Activated CD4-positive, alpha-beta T cell treated with anti-CD3 and anti-CD28 coated beads, Interleukin-2, amount 50 U/mL, for 48 hours (primary cell): Measurements from ENCODE around the gene AXIN2.

Source experiments
- DNase-seq, 2 experiments: peaks; one replicate each; pipeline ENCODE4 v3.0.0-alpha.2; 2020

The AXIN2 gene

DNA sequence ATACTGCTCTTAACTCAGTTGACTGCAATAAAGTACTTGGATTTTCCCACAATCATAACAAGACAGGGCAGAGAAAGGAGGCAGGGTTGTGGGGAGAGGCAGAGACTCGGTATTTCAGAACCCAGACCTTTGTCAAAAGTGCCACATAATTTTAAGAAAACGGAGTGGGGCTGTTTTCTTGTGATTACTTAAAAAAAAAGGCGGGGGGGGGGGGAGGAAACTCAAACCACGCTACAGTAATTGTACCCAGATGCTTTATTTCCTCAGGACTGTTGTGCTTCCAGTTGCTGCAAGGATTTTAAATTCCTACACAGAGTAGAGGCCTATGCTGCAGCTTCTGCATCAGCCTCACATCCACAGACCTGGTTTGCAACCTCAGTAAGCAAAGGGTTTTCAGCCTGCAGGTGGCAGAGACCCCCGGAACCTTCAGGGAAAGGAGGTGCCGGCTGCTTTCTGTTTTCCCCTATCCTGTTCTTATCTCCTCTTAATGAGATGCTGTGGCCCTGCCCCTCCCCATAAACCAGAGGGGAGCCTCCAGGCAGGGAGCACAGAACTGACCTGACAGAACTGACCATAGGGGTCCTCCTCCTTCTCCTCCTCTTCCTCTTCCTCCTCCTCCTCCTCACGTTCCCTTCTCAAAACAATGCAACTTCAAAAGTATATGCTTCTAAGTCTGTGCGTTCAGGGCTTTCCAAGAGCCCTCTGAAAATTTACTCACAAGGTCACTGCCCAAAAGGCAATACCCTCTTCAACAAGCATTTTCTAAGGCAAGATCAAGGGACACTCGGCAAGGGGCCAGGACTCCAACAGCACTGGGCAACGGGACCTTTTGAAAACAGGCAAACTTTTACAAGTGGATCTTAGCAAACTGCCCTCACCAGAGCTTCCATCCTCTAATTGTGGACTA is 7.5 kb downstream of the AXIN2 start:
- DNase-seq, result peak in 1 of 2 experiments; percentile 24

DNA sequence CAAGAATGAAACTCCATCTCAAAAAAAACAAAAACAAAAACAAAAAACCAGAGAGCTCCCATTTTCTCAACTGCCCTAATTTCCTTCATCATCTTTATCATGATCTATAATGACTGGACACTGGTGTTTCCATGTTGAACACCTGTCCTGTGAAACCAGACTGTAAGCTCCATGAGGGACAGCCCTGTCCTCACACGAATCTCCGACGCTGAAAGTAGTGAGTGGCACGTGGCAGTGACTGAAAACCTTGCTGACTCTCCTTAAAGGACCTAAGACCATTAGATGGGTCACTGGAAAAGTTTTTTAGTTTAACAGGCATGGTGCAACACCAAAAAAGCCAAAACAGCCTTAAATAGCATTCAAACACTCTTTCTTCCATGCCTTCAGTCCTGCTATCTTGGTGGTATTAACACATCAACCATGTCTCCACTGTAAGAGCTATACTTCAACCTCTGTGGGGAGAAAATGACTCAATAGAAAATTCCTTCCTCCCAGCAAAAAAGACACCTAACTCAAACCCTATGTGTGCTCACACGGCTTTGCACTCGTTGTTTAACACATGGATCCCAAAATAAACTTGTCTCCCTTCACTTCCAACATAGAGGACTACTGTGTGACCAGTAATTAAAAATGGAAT is 8.3 kb downstream of the AXIN2 start:
- no peak for DNase-seq

DNA sequence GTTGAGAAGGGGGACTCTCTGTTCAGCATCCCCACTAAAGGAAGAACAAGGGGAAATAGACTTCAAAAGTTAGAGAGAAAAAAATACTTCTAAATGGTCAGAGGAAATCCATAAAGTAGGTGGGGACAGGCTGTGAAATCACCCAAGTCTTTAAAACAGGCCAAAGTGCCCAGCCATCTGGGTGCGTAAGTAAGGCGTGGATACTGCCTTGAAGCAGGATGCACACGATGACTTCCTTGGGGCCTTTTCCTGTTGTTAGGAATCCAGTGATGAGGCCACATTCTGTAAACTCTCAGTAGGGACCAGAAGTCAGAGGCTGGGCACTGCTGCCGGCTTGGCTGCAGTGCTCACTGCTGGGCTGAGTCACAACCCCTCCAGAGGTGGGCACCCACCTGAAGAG is 9.2 kb downstream of the AXIN2 start:
- no peak for DNase-seq

DNA sequence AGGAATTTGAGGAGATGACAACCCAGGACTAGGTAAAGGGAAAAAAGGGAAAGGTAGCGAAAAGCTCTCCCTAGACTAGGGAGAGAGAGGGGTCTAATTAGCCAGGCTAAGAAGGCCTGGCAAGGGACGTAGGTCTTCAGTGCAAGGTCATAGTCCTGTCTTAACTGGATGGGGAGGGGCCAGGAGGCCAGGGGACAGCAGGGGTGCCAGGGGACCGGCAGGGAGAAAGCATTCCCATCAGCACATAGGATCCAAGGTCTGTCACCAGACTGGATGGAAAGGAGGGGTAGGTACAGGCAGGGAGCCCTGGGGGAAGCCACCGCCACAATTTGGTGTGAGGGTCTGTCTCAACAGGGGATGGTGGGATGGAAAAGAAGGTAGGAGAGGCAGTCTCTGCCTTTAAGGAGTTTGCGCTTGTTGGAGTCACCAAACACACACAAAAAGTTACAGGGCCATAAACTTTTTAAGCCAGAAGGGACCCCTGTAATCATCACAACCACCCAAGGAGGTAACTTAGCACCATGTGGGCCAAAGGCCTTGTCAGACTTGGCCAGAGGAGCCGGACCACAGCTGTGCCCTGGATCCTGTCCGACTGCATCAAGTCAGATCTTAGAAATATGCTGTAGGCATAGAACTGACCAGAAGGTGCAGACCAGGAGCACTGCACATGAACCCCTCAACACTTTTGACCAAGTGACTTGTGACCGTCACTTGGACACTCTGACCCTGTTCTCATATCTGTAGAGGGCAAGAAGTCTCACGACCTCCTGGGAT is 10.0 kb downstream of the AXIN2 start:
- no peak for DNase-seq

DNA sequence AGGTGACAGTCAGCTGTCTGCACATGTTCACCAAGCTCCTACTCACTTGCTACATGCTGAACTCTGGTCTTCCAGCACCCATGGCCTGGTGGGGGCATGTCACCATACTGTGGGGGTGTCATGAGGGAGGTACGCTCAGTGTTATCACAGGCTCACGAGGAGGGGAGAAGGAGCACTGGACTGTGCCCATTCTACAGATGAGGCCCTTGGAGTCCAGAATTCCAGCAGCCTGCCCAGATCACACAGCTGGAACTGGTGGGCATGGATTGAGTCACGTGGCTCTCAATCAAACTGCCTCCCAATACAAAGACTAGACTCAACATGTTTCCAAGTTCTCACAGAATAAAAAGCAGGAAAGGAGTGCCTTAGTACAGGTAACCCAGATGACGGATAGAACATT is 10.7 kb downstream of the AXIN2 start:
- no peak for DNase-seq

DNA sequence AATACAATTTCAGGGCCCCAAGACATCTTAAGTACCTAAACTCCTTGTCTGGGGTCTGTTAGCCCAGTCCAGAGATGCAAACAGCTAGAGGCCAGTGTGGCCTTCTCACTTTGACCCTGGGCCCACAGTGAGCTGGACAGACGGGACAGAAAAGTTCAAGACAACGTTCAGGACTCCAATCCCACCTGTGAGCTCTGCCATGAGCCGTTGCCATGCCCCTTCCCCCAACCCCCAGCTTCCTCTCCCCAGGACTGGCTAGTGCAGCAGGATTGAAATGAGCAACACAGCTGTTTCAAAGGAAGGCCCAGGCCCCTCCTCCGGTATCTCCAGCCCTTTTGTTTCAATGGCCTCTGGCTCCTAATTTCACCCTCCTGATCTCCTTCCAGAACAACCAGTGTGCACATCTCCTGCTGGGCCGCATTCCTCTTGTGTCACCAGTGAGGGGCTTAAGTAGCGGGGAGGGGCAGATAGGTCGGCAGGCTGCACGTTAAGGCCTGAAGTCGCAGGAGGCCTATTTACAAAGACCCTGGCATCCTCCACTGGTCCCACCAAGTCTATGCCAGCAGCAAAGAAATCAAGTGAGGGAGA is 11.3 kb downstream of the AXIN2 start:
- no peak for DNase-seq

DNA sequence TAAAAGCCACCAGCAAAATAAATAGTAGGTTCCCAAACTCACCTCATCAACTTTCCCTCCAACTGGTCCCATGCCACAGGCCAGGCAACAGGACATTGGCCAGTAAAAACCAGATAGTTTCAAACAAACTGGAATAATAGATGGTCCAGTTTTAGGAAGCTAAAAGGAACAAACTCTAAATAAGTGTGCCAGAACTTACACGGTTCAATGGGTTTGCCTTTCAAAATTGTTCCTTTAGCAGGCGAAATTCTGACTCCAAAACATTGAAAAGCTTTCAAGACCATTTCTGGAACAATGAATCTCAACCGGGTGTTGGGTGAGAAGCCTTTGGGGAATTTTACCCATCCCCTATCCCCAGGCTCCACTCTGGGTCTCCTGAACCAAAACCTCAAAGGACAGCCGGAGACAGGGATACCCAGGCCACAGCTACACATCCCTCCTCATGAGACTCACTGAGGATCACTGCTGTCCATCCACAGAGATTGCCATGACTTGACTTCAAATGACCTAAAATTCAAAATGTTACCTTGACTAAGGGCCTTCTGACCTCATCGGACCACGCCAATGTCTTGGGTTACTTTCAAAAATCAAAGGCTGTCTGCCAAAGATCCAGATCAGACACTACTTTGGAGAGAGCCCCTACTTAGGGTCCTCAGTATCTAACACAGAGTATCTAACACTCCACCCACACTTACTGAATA is 13.0 kb downstream of the AXIN2 start:
- no peak for DNase-seq

DNA sequence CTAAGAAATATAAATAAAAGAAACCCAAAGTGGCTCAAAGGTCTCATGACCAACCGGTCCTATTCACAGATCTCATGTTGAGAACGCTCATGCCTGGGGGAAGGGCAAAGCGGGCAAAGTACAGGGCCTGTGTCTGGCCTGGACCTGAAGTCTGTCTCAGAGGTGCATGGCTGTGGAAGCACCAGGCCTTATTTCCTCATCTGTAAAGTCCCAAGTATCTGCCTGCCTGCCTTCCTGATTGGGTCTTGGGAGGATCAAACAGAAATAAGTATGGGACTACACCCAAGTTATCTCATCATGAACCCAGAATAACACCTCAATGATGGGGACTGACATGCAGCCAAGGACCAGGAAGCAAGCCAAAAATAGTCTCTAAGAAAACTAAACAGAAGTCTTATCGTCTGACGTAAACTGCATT is 14.2 kb downstream of the AXIN2 start:
- DNase-seq, result no peak

DNA sequence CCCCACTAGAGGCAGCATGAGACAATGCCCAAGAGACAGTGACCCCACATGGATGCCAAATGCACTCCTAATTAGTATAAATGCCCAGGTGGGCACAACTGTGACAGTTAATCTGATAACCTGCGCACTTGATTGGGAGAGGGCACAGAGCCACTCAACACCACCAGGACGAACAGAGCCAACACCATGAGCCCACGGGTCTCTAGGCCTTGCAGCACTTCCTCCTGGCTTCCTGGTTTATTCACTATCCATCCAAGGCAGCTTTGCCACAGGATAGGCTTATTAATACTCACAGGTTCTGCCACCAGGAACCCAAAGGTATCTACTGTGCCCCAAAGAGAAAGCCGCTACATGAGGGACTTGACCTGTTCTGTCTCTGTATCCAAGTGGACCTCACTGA is 14.9 kb downstream of the AXIN2 start:
- DNase-seq, result no peak

DNA sequence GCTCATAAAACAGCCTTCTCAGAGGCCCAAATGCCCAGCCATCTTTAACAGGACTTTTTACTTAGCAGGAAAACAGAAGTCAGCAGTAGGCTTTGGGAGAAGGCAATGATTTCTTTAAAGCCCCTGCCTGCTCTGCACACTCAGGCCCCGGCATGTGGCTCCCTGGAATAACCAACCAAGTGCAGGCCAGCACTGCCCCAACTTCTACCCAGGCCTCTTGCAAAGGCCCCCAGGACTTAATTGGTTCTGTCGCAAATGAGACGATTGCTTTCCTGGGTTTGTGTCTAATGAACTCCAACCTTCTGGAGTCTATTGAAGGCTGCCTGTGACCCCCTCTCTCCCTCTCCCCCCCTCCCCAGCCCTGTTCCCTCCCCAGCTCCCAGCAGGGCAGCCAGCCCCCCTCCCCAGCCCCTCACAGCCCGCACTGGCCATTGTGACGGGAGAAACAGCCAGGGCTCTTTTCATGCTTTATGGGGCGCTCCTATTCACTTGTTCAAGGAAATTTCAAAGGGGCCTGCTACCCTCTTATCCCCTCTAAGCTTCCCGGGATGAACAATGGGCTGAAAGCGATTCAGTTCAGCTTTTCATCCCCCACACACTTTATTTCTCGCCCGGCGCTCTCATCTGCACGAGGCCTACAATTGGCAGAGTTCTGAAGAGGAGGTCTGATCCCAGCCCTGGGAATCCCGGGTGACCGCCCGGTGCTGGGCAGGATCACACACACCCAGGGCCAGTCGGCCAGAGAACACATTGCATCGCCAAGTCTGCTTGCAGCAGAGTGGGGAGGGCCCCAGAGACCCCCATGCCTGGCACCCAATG is 15.5 kb downstream of the AXIN2 start:
- no peak for DNase-seq

DNA sequence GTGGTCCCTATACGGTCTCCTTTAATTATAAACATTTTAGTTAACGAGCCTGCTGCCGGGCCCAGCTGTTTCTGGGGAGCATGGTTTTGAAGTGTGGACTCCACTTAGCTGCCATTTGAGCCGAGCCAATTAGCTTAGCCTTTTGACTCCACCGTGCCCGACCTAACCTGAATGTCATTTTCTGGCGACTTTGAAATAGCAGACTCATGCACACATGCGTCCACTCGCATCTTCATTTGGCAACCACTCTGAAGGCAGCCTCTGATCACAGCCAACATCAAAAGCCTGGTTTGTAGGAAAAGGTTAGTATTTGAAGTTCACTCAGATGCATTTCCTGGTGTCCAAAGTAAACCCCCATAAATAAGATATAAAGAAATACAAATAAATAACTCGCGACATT is 16.8 kb downstream of the AXIN2 start:
- no peak for DNase-seq

DNA sequence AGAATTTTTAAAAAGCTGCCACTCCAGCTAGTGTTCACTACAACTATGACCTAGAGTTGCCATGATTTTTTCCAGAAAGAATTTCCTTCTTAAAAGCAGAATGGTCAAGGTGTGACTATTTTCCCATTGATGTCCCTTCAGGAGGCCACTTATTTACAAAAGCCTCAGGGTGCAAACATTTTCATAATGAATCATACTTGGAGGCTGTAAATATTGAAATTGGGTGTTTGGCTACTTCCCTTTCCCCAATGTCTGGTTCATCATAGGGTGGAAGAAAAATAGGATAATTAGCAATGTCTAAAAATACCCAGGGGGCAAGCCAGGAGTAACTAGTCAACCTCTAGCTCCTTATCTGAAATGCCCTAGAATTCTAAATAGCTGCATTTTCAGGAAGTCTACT is 18.8 kb downstream of the AXIN2 start:
- DNase-seq, result no peak

DNA sequence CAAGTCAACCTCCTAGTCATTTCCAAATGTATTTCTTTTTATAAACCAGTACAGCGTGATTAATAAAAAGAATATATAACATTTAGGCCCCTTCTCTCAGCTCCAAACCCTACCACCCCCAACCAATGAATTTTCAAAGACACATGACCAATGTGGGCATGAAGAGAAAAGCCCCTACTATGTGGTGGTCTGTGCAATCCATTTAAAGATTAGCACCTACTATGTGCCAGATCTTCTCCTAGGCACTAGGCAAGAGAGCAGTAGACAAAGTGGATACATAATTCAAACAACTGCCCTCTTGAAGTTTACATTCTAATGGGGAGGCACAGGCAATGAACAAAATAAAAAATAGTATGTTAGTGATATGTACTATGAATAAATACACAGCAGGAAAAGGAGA is 19.4 kb downstream of the AXIN2 start:
- no peak for DNase-seq

DNA sequence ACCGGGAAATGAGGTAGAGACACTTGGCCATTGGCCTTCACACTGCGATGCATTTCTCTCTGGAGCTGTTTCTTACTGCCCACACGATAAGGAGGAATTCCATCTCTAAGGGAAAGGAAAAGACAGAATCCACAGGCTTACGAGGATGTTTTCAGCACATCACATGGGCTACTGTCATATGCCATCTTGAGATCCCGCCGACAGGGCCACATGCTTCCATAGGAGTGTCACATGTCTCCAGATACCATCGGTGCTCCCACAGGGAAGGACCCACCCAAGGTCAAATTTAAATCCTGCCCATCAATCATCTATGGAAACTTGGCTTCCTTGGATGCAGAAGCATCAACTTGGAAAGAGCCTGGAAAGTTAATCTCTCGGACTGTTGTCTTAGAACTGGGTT is 20.0 kb downstream of the AXIN2 start:
- DNase-seq, result no peak

DNA sequence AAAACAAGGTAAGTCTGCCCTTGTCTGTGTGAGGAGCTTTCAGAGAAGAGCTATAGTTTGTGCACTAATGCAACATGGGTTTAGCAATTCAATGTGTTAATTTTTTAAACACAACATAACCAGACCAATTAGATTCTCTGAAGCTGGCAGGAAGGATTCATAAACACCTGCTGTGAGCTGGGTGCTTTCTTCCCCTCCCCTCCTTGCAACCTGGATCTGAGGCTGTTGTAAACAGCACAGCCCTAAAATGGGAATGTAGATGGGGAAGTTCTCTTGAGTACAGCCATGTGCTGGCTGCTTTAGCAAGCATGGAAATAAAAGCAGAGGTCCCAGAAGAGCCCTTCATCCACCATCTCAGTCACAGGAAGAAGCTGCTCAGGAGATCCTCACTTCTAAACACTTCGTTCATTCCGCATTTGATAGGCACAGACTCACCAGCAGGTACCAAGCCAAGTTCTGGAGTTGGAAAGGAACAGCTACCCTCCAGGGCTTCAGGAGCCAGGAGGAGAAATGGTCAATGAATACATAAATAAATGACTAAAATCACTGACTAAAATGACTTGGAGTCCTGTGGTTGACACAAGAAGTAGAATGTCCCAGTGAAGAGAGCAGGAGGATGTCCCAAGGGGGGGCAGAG is 21.7 kb downstream of the AXIN2 start:
- no peak for DNase-seq

DNA sequence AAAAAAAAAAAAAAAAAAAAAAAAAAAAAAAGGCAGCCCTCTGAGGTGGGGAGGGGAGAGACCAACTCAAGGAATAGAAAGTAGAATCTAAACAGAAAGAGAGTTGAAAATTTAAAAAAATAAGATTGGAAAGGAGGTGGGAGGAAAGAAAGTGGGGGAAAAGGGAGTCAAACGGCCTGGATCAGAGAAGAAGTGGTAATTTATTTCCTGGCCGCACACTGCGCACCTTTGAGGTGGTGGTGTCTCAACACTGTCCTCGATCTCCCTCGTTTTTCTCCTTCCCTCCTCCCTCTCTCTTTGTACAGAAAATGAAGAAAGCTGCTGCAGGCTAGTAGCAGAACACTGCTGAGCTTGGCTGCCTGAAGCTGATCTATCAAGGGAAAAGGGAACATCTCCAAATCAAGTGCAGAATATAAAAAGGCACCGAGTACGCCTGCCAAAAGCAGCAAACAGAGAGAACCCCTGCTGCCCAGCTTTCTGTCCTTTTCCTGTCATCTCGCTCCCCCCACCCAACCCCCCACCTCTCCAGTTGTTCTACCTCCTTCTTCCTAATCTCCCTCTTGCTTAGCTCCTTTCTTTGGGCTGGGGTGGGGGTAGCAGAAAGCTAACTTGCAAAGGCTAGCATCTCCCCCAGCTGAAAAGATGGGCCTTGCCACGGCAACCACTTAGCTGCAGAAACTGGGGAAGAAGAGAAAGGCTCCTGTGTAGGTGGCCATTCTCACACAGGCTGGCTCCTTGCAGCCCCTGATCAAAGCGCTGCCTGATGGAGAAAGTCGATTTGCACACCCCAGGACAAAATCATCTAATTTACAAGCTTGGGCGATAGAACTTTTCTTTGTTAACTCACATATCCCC is 22.5 kb downstream of the AXIN2 start:
- no peak for DNase-seq

DNA sequence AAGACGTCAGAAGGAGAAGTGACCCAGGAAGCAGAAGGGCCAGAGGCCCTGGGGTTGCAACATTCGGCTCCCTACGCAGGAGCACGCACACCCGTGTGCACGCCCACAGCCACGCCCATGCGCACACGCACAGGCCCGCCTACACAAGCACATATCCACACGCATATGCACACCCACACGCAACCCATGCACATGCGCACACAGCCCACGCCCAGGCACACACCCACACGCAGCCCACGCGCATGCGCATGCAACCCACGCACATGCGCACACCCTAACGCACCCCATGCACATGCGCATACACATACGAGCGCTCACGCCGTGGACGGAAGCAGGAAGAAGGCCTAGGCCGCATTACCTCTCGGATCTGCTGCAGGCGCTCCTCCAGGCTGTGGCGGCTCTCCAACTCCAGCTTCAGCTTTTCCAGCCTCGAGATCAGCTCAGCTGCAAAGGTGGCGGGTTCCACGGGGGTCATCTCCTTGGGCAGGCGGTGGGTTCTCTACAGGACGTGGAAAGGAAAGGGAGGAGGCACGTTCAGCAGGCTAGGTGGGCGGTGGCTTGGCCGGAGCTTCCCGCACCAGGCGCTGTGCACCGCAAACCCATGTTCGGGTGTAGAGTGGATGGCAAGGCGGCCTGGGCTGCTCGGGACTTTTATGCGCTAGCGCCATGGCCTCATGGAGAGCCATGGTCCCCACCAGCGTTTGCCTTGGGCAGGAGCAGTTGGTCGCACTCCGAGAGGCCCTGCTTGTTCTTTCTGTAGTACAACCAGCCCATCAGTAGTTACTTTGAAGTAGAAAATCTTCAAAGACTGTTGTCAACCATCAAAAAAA is 23.4 kb downstream of the AXIN2 start:
- peak; percentile 40 to 55 for DNase-seq

DNA sequence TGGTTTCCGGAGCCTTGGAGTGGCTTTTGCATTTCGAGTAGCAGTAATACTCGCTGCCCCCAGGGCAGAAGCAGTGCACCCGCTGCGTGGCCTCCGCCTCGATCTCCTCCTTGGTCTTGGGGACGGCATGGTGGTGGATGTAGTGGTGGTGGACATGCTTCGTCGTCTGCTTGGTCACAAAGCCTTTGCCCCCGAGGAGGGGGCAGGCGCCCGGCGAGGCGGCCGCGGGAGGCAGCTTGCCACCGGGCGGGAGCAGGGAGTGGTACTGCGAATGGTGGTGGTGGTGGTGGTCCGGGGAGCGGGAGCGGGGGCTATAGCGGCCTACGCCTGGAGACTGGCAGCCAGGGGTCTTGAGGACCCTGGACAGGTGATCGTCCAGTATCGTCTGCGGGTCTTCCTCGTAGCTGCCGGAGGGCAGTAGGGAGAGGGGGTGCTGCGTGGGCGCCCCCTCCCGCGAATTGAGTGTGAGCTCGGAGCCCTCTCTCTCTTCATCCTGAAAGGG is 24.1 kb downstream of the AXIN2 start:
- no peak for DNase-seq
